Prostate gland (tissue), 2 donors: ENCODE measurements around the gene ADAMTS12.

ENCODE experiments used
- CTCF ChIP-seq, 4 experiments: fragments of 200-600 bp in 2 of 4; fragments of 450-650 bp in 2 of 4; sonication (generic) in 2 of 4; IDR thresholded peaks; 1 replicate in 3 of 4; 2 replicates in 1 of 4; pipeline ENCODE4 v1.5.1; 2016 to 2019; ENCODE audit warnings: antibody characterized with exemption in 4 of 4, mild to moderate bottlenecking in 2 of 4, moderate library complexity in 2 of 4
- POLR2A ChIP-seq: fragments of 450-650 bp; IDR thresholded peaks from one replicate; pipeline ENCODE4 v1.6.1; 2016; ENCODE audit warnings: antibody characterized with exemption, mild to moderate bottlenecking
- POLR2AphosphoS5 ChIP-seq: sonication (generic); formaldehyde crosslinking; IDR thresholded peaks from one replicate; pipeline ENCODE4 v1.6.1; 2017; ENCODE audit warnings: antibody characterized with exemption

GRCh38 chr5:33633699-33634098 is 258.1 kb downstream of the ADAMTS12 start:
- no peak for TF ChIP-seq CTCF (IDR thresholded peaks at IDR 0.05)
- TF ChIP-seq POLR2A = no peak
- TF ChIP-seq POLR2AphosphoS5 = no peak
